ENCODE data around the gene MKKS. TPM values are rescaled to one million over a fixed set of nuclear protein-coding genes. Genes with fewer than 3 reads are reported as not detected.

MKKS gene
- total RNA-seq, 1 experiment from 2014 or later = 12.1 TPM

DNA sequence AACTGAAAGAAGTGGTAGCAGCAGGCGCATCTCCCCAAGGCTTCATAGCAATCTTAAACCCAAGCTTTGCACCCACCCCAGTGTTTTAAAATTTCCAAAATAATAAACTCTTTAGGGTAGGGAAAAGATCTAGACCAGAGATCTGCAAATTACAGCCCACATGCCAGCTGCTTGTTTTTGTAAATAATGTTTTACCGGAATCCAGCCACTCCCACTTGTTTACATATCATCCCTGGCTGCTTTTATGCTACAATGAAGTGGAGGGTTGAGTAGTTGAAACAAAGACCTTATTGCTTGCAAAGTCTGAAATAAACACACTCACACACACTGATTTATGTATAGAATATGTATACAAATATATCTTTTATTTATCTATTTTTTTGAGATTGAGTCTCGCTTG lies 31.1 kb upstream of the MKKS start:
- CTCF ChIA-PET = no interaction called here
- Mint-ChIP-seq H3K27me3 (ENCODE audit: unreplicated experiment) (no peaks in the 10 kb centered on the region), H3K27ac (ENCODE audit: unreplicated experiment) (no peak overlapping the region), H3K9me3 (ENCODE audit: low read depth, unreplicated experiment) (peaks cover 10% of the 10 kb centered on the region), H3K36me3 (ENCODE audit: insufficient read depth, unreplicated experiment) (no peaks in the 10 kb centered on the region), H3K4me3 (ENCODE audit: low read depth, unreplicated experiment) (no peak overlapping the region), H3K4me1 (ENCODE audit: low read depth, unreplicated experiment) (peaks cover 33% of the 10 kb centered on the region)
- DNase-seq = no peak
- intact Hi-C loops (cut with micrococcal nuclease; ENCODE audit: unreplicated experiment) = no loop called here
- BruUV-seq (replicated peaks) = no TSS peak
- TF ChIP-seq, protein P1, sequence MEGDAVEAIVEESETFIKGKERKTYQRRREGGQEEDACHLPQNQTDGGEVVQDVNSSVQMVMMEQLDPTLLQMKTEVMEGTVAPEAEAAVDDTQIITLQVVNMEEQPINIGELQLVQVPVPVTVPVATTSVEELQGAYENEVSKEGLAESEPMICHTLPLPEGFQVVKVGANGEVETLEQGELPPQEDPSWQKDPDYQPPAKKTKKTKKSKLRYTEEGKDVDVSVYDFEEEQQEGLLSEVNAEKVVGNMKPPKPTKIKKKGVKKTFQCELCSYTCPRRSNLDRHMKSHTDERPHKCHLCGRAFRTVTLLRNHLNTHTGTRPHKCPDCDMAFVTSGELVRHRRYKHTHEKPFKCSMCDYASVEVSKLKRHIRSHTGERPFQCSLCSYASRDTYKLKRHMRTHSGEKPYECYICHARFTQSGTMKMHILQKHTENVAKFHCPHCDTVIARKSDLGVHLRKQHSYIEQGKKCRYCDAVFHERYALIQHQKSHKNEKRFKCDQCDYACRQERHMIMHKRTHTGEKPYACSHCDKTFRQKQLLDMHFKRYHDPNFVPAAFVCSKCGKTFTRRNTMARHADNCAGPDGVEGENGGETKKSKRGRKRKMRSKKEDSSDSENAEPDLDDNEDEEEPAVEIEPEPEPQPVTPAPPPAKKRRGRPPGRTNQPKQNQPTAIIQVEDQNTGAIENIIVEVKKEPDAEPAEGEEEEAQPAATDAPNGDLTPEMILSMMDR (IDR thresholded peaks at IDR 0.05; ENCODE audit: unreplicated experiment) = no peak

GRCh38 chr20:10463622-10464021 lies 29.6 kb upstream of the MKKS start:
- peak overlapping the region; percentile 12 for H3K27ac Mint-ChIP-seq (ENCODE audit: unreplicated experiment)
- BruUV-seq (replicated peaks) = no TSS peak
- no peaks in the 10 kb centered on the region for H3K36me3 Mint-ChIP-seq (ENCODE audit: insufficient read depth, unreplicated experiment)
- no peak for DNase-seq
- CTCF ChIA-PET = no interaction called here
- no peaks in the 10 kb centered on the region for H3K27me3 Mint-ChIP-seq (ENCODE audit: unreplicated experiment)
- intact Hi-C loops (cut with micrococcal nuclease; ENCODE audit: unreplicated experiment) = no loop called here
- H3K4me1 Mint-ChIP-seq (ENCODE audit: low read depth, unreplicated experiment) = peaks cover 29% of the 10 kb centered on the region
- peaks cover 10% of the 10 kb centered on the region for H3K9me3 Mint-ChIP-seq (ENCODE audit: low read depth, unreplicated experiment)
- H3K4me3 Mint-ChIP-seq (ENCODE audit: low read depth, unreplicated experiment) = no peak overlapping the region
- TF ChIP-seq, protein P1 (IDR thresholded peaks at IDR 0.05; ENCODE audit: unreplicated experiment) = no peak

- BruUV-seq (replicated peaks) = no TSS peak
- H3K36me3 Mint-ChIP-seq (ENCODE audit: insufficient read depth, unreplicated experiment) = no peaks in the 10 kb centered on the region
- intact Hi-C loops (cut with micrococcal nuclease; ENCODE audit: unreplicated experiment) = no loop called here
- H3K27me3 Mint-ChIP-seq (ENCODE audit: unreplicated experiment) = no peaks in the 10 kb centered on the region
- no peak overlapping the region for H3K27ac Mint-ChIP-seq (ENCODE audit: unreplicated experiment)
- H3K4me1 Mint-ChIP-seq (ENCODE audit: low read depth, unreplicated experiment) = peaks cover 18% of the 10 kb centered on the region
- H3K4me3 Mint-ChIP-seq (ENCODE audit: low read depth, unreplicated experiment) = no peak overlapping the region
- TF ChIP-seq, protein P1 (IDR thresholded peaks at IDR 0.05; ENCODE audit: unreplicated experiment) = no peak
- H3K9me3 Mint-ChIP-seq (ENCODE audit: low read depth, unreplicated experiment) = peaks cover 10% of the 10 kb centered on the region
- DNase-seq = no peak
- CTCF ChIA-PET = no interaction called here
Observed at GRCh38 chr20:10462516-10462915, 28.5 kb upstream of the MKKS start.

DNA sequence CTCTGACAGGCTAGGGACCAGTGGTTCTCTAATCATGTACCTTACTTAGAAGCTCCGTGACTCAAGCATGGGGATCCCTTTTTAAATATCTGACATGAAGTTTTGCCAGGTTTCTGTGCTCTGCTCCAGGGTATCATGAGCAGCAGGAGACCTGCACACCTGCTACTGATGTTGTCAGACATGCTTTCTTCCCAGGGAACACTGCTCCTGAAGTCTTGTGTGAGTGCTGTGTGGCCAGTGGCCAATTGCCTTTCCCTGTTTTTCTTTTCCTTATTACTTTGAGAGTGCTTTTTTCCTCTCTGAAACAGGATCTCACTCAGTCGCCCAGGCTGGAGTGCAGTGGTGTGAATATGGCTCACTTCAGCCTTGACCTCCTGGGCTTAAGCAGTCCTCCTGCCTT lies 27.5 kb upstream of the MKKS start:
- Mint-ChIP-seq H3K27me3 (ENCODE audit: unreplicated experiment) (no peaks in the 10 kb centered on the region), H3K4me3 (ENCODE audit: low read depth, unreplicated experiment) (no peak overlapping the region), H3K9me3 (ENCODE audit: low read depth, unreplicated experiment) (peaks cover 13% of the 10 kb centered on the region), H3K36me3 (ENCODE audit: insufficient read depth, unreplicated experiment) (no peaks in the 10 kb centered on the region), H3K4me1 (ENCODE audit: low read depth, unreplicated experiment) (peaks cover 18% of the 10 kb centered on the region), H3K27ac (ENCODE audit: unreplicated experiment) (no peak overlapping the region)
- CTCF ChIA-PET = no interaction called here
- intact Hi-C loops (cut with micrococcal nuclease; ENCODE audit: unreplicated experiment) = no loop called here
- no peak for DNase-seq
- TF ChIP-seq, protein P1 (IDR thresholded peaks at IDR 0.05; ENCODE audit: unreplicated experiment) = no peak
- BruUV-seq (replicated peaks) = no TSS peak

Measured in Calu3 (cell line).